ENCODE results near the gene SDF4.

GRCh38 chr1:1181129-1181937 lies 50.5 kb downstream of the SDF4 start:
- TF ChIP-seq, protein P1, sequence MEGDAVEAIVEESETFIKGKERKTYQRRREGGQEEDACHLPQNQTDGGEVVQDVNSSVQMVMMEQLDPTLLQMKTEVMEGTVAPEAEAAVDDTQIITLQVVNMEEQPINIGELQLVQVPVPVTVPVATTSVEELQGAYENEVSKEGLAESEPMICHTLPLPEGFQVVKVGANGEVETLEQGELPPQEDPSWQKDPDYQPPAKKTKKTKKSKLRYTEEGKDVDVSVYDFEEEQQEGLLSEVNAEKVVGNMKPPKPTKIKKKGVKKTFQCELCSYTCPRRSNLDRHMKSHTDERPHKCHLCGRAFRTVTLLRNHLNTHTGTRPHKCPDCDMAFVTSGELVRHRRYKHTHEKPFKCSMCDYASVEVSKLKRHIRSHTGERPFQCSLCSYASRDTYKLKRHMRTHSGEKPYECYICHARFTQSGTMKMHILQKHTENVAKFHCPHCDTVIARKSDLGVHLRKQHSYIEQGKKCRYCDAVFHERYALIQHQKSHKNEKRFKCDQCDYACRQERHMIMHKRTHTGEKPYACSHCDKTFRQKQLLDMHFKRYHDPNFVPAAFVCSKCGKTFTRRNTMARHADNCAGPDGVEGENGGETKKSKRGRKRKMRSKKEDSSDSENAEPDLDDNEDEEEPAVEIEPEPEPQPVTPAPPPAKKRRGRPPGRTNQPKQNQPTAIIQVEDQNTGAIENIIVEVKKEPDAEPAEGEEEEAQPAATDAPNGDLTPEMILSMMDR (IDR thresholded peaks at IDR 0.05), result no peak
- TF ChIP-seq POLR2AphosphoS5 (IDR thresholded peaks at IDR 0.05; ENCODE audit: insufficient read depth in 1 of 2, low read depth in 1 of 2) (no peak), POLR2A (IDR thresholded peaks at IDR 0.05) (no peak)

Measured in vagina (tissue), 2 donors.